ENCODE results near the gene SPAG17. TPM values are rescaled to one million over a fixed set of nuclear protein-coding genes. Genes with fewer than 3 reads are reported as not detected.

SPAG17 gene
- total and polyA plus RNA-seq, 2 donors (not counting 1 experiment from before 2014, with no cell fraction given), result not detected

DNA sequence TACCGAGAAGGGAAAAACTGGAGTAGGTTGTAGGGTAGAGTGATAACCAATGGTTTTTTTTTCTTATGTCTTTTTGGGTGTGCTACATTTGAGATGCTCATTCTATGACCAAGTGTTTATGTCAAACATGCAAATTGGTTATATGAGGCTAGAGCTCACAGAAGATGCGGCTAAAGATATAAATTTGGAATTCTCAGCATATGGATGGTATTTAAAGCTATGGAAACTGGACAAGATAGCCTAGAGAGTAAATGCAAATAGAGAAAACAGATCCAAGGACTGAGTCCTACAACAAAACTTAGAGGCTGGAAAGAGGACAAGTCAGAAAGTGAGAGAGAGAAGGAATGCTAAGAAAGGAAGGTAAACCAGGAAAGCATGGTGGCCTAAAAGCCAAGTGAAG lies 263.0 kb downstream of the SPAG17 start:
- no peak overlapping the region for H3K4me3 Mint-ChIP-seq
- intact Hi-C loops (cut with micrococcal nuclease), result no loop called here
- no peak overlapping the region for H2AFZ ChIP-seq (ENCODE audit: insufficient read depth, low read depth, low read length, poor library complexity, severe bottlenecking)
- peaks cover 52% of the 10 kb centered on the region for H3K79me2 ChIP-seq (ENCODE audit: control insufficient read depth, insufficient read depth, low read length)
- H3K4me1 ChIP-seq (ENCODE audit: control insufficient read depth in 2 of 2, insufficient read depth in 2 of 2, low read length in 2 of 2), result peaks cover 3 to 7% of the 10 kb centered on the region in 2 donors
- H4K20me1 ChIP-seq (ENCODE audit: control insufficient read depth, insufficient read depth, low read length, poor library complexity, severe bottlenecking), result peaks cover 25% of the 10 kb centered on the region
- H3K4me3 ChIP-seq (ENCODE audit: control extremely low read depth in 1 of 5, extremely low read depth in 1 of 5, insufficient read depth in 1 of 5, low read depth in 2 of 5, low read length in 4 of 5), result no peak overlapping the region
- no peak for DNase-seq
- no peaks in the 10 kb centered on the region for H3K27me3 Mint-ChIP-seq
- H3K27ac Mint-ChIP-seq, result no peak overlapping the region
- ATAC-seq (ENCODE audit: low read depth), result no peak
- TF ChIP-seq, protein P1, sequence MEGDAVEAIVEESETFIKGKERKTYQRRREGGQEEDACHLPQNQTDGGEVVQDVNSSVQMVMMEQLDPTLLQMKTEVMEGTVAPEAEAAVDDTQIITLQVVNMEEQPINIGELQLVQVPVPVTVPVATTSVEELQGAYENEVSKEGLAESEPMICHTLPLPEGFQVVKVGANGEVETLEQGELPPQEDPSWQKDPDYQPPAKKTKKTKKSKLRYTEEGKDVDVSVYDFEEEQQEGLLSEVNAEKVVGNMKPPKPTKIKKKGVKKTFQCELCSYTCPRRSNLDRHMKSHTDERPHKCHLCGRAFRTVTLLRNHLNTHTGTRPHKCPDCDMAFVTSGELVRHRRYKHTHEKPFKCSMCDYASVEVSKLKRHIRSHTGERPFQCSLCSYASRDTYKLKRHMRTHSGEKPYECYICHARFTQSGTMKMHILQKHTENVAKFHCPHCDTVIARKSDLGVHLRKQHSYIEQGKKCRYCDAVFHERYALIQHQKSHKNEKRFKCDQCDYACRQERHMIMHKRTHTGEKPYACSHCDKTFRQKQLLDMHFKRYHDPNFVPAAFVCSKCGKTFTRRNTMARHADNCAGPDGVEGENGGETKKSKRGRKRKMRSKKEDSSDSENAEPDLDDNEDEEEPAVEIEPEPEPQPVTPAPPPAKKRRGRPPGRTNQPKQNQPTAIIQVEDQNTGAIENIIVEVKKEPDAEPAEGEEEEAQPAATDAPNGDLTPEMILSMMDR (IDR thresholded peaks at IDR 0.05), result no peak
- TF ChIP-seq EZH2 (IDR thresholded peaks at IDR 0.05; ENCODE audit: borderline replicate concordance, insufficient read depth, low read depth, low read length, poor library complexity, severe bottlenecking), result no peak
- CTCF ChIA-PET, result no interaction called here
- H3K9ac ChIP-seq (ENCODE audit: low read length), result no peak overlapping the region
- H3K4me2 ChIP-seq (replicated peaks; ENCODE audit: low read depth, low read length, poor library complexity, severe bottlenecking), result no peak overlapping the region
- POLR2A ChIA-PET, result no interaction called here
- no peaks in the 10 kb centered on the region for H3K9me3 Mint-ChIP-seq (ENCODE audit: insufficient read depth)
- no peaks in the 10 kb centered on the region for H3K27me3 ChIP-seq (replicated peaks in 1 of 4; ENCODE audit: control extremely low read depth in 1 of 4, control insufficient read depth in 3 of 4, insufficient read depth in 4 of 4, low read length in 3 of 4)
- no peak overlapping the region for H3K27ac ChIP-seq (ENCODE audit: low read length in 2 of 2)
- H3K36me3 ChIP-seq (replicated peaks in 1 of 2; ENCODE audit: control extremely low read depth in 1 of 2, control insufficient read depth in 1 of 2, extremely low read depth in 1 of 2, insufficient read depth in 2 of 2, low read length in 1 of 2), result peaks cover 1 to 24% of the 10 kb centered on the region in 2 experiments
- H3K4me1 Mint-ChIP-seq, result peaks cover 13% of the 10 kb centered on the region
- WGBS (ENCODE audit: insufficient coverage), result 100% methylated on average over 1 of the region's 2 CpGs
- H3K9me3 ChIP-seq (ENCODE audit: control extremely low read depth in 1 of 3, control insufficient read depth in 2 of 3, insufficient read depth in 1 of 3, low read length in 2 of 3), result no peaks in the 10 kb centered on the region

DNA sequence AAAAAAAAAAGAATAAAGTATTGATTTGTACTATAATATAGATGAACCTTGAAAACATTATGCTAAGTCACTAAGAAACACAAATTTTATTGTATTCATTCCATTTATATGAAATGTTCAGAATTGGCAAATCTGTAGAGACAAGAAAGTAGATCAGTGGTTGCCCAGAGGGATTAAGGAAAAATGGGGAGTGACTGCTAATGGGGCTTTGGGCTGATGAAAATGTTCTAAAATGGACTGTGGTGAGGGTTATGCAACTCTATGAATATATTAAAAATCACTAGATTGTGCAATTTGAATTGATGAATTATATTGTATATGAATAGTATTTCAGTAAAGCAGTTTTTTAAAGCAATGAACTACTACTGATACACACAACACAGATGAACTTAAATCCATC lies 265.7 kb downstream of the SPAG17 start:
- ChIA-PET CTCF (no interaction called here), POLR2A (no interaction called here)
- Histone ChIP-seq H3K4me1 (ENCODE audit: control insufficient read depth in 2 of 2, insufficient read depth in 2 of 2, low read length in 2 of 2) (no peaks in the 10 kb centered on the region), H4K20me1 (ENCODE audit: control insufficient read depth, insufficient read depth, low read length, poor library complexity, severe bottlenecking) (peaks cover 24% of the 10 kb centered on the region), H3K27me3 (replicated peaks in 1 of 4; ENCODE audit: control extremely low read depth in 1 of 4, control insufficient read depth in 3 of 4, insufficient read depth in 4 of 4, low read length in 3 of 4) (no peaks in the 10 kb centered on the region), H3K9ac (ENCODE audit: low read length) (no peak overlapping the region), H3K4me3 (ENCODE audit: control extremely low read depth in 1 of 5, extremely low read depth in 1 of 5, insufficient read depth in 1 of 5, low read depth in 2 of 5, low read length in 4 of 5) (no peak overlapping the region), H3K79me2 (ENCODE audit: control insufficient read depth, insufficient read depth, low read length) (peaks cover 34% of the 10 kb centered on the region), H3K36me3 (replicated peaks in 1 of 2; ENCODE audit: control extremely low read depth in 1 of 2, control insufficient read depth in 1 of 2, extremely low read depth in 1 of 2, insufficient read depth in 2 of 2, low read length in 1 of 2) (peaks cover under 1 to 40% of the 10 kb centered on the region in 2 experiments), H3K9me3 (ENCODE audit: control extremely low read depth in 1 of 3, control insufficient read depth in 2 of 3, insufficient read depth in 1 of 3, low read length in 2 of 3) (no peaks in the 10 kb centered on the region), H3K4me2 (replicated peaks; ENCODE audit: low read depth, low read length, poor library complexity, severe bottlenecking) (no peak overlapping the region), H2AFZ (ENCODE audit: insufficient read depth, low read depth, low read length, poor library complexity, severe bottlenecking) (no peak overlapping the region), H3K27ac (ENCODE audit: low read length in 2 of 2) (no peak overlapping the region)
- no peaks in the 10 kb centered on the region for H3K27me3 Mint-ChIP-seq
- peaks cover 2% of the 10 kb centered on the region for H3K4me1 Mint-ChIP-seq
- TF ChIP-seq, protein P1 (IDR thresholded peaks at IDR 0.05), result no peak
- no peak for TF ChIP-seq EZH2 (IDR thresholded peaks at IDR 0.05; ENCODE audit: borderline replicate concordance, insufficient read depth, low read depth, low read length, poor library complexity, severe bottlenecking)
- DNase-seq (no peak), ATAC-seq (ENCODE audit: low read depth) (no peak)
- no peak overlapping the region for H3K27ac Mint-ChIP-seq
- H3K9me3 Mint-ChIP-seq (ENCODE audit: insufficient read depth), result no peaks in the 10 kb centered on the region
- no peak overlapping the region for H3K4me3 Mint-ChIP-seq
- intact Hi-C loops (cut with micrococcal nuclease), result no loop called here

Data from B cell (primary cell).